ENCODE results near the gene ONECUT1.

The ONECUT1 gene

GRCh38 chr15:52802110-52802509, 12.0 kb upstream of the ONECUT1 start:
- no peak overlapping the region for H3K4me2 ChIP-seq (ENCODE audit: low read depth, low read length, poor library complexity, severe bottlenecking)
- no peaks in the 10 kb centered on the region for H3K79me2 ChIP-seq (ENCODE audit: insufficient read depth, low read length)
- no peaks in the 10 kb centered on the region for H4K20me1 ChIP-seq (ENCODE audit: insufficient read depth, low read length, poor library complexity, severe bottlenecking)
- H3K9ac ChIP-seq (ENCODE audit: low read depth, low read length, poor library complexity, severe bottlenecking): no peak overlapping the region
- TF ChIP-seq EZH2phosphoT487 (IDR thresholded peaks at IDR 0.05; ENCODE audit: borderline replicate concordance) (no peak), CTCF (conservative IDR thresholded peaks at IDR 0.05; ENCODE audit: low read length) (no peak)
- peaks cover 4% of the 10 kb centered on the region for H3K4me1 ChIP-seq (ENCODE audit: insufficient read depth, low read length, poor library complexity, severe bottlenecking)
- H3F3A ChIP-seq (ENCODE audit: low read depth): no peaks in the 10 kb centered on the region
- H3K9me2 ChIP-seq (replicated peaks; ENCODE audit: low read depth, low read length): no peaks in the 10 kb centered on the region
- no peak overlapping the region for H3K4me3 ChIP-seq (ENCODE audit: low read length, poor library complexity, severe bottlenecking)
- no peak overlapping the region for H2AFZ ChIP-seq (ENCODE audit: low read length)
- no peaks in the 10 kb centered on the region for H3K9me3 ChIP-seq (ENCODE audit: insufficient read depth, low read depth, low read length)
- peaks cover 8% of the 10 kb centered on the region for H3K27me3 ChIP-seq (ENCODE audit: insufficient read depth, low read length, poor library complexity, severe bottlenecking)
- no peaks in the 10 kb centered on the region for H3K36me3 ChIP-seq (ENCODE audit: insufficient read depth, low read length)

- Histone ChIP-seq H3K9me2 (replicated peaks; ENCODE audit: low read depth, low read length) (no peaks in the 10 kb centered on the region), H3K9me3 (ENCODE audit: insufficient read depth, low read depth, low read length) (no peaks in the 10 kb centered on the region), H3K27me3 (ENCODE audit: insufficient read depth, low read length, poor library complexity, severe bottlenecking) (peaks cover 8% of the 10 kb centered on the region), H3K9ac (ENCODE audit: low read depth, low read length, poor library complexity, severe bottlenecking) (no peak overlapping the region), H3K4me3 (ENCODE audit: low read length, poor library complexity, severe bottlenecking) (no peak overlapping the region), H3K4me1 (ENCODE audit: insufficient read depth, low read length, poor library complexity, severe bottlenecking) (peaks cover 4% of the 10 kb centered on the region), H3K79me2 (ENCODE audit: insufficient read depth, low read length) (no peaks in the 10 kb centered on the region), H3K36me3 (ENCODE audit: insufficient read depth, low read length) (no peaks in the 10 kb centered on the region), H3K4me2 (ENCODE audit: low read depth, low read length, poor library complexity, severe bottlenecking) (no peak overlapping the region), H2AFZ (ENCODE audit: low read length) (no peak overlapping the region), H4K20me1 (ENCODE audit: insufficient read depth, low read length, poor library complexity, severe bottlenecking) (no peaks in the 10 kb centered on the region), H3F3A (ENCODE audit: low read depth) (no peaks in the 10 kb centered on the region)
- TF ChIP-seq EZH2phosphoT487 (IDR thresholded peaks at IDR 0.05; ENCODE audit: borderline replicate concordance) (no peak), CTCF (conservative IDR thresholded peaks at IDR 0.05; ENCODE audit: low read length) (no peak)
These were observed 11.6 kb upstream of the ONECUT1 start for GRCh38 chr15:52801748-52802085.

- H3K36me3 ChIP-seq (ENCODE audit: insufficient read depth, low read length): no peaks in the 10 kb centered on the region
- no peaks in the 10 kb centered on the region for H4K20me1 ChIP-seq (ENCODE audit: insufficient read depth, low read length, poor library complexity, severe bottlenecking)
- H3K9me2 ChIP-seq (replicated peaks; ENCODE audit: low read depth, low read length): no peaks in the 10 kb centered on the region
- no peaks in the 10 kb centered on the region for H3F3A ChIP-seq (ENCODE audit: low read depth)
- H3K4me2 ChIP-seq (ENCODE audit: low read depth, low read length, poor library complexity, severe bottlenecking): no peak overlapping the region
- H3K79me2 ChIP-seq (ENCODE audit: insufficient read depth, low read length): no peaks in the 10 kb centered on the region
- no peak overlapping the region for H2AFZ ChIP-seq (ENCODE audit: low read length)
- H3K9me3 ChIP-seq (ENCODE audit: insufficient read depth, low read depth, low read length): no peaks in the 10 kb centered on the region
- no peak overlapping the region for H3K9ac ChIP-seq (ENCODE audit: low read depth, low read length, poor library complexity, severe bottlenecking)
- H3K4me3 ChIP-seq (ENCODE audit: low read length, poor library complexity, severe bottlenecking): no peak overlapping the region
- peaks cover 8% of the 10 kb centered on the region for H3K27me3 ChIP-seq (ENCODE audit: insufficient read depth, low read length, poor library complexity, severe bottlenecking)
- no peak for TF ChIP-seq EZH2phosphoT487 (IDR thresholded peaks at IDR 0.05; ENCODE audit: borderline replicate concordance)
- TF ChIP-seq CTCF (conservative IDR thresholded peaks at IDR 0.05; ENCODE audit: low read length): no peak
- peaks cover 4% of the 10 kb centered on the region for H3K4me1 ChIP-seq (ENCODE audit: insufficient read depth, low read length, poor library complexity, severe bottlenecking)
These were observed 11.0 kb upstream of the ONECUT1 start for GRCh38 chr15:52800828-52801747.

All from Loucy (cell line).